OCI-LY7 (cell line): ENCODE measurements around the gene CLDN9. TPM values are rescaled to one million over a fixed set of nuclear protein-coding genes. Genes with fewer than 3 reads are reported as not detected.
A peak's percentile ranks its signal among the peaks of the same experiment; 100 is the strongest.

ENCODE experiments used
- BruUV-seq: library from RNA; stranded (reverse); fragments of 400-500 nt; replicated peaks from 2 replicates; lab custom pipeline; 2021; lab: Mats Ljungman, UMichigan
- CTCF ChIA-PET: fragments of 300-600 bp; sonication (Branson Sonifier 250); formaldehyde crosslinking; loops from one replicate; lab custom pipeline; 2022; ENCODE audit warnings: antibody characterized with exemption; ENCODE audit not compliant: unreplicated experiment; lab: Charles Lee
- POLR2A ChIA-PET: fragments of 300-600 bp; sonication (Branson Sonifier 250); formaldehyde crosslinking; loops from one replicate; lab custom pipeline; 2022; ENCODE audit warnings: antibody characterized with exemption; lab: Charles Lee
- DNase-seq: peaks from one replicate; pipeline ENCODE4 v3.0.0-alpha.2; 2015; ENCODE audit warnings: low spot score
- H2AFZ ChIP-seq: fragments of 200-600 bp; sonication (generic), shearing (Covaris generic); 2 replicates; pipeline ENCODE4 v1.6.1; 2014; ENCODE audit warnings: mild to moderate bottlenecking, antibody characterized with exemption, low read length, moderate library complexity
- H3K27ac ChIP-seq: fragments of 200-600 bp; sonication (generic); 2 replicates; pipeline ENCODE4 v1.5.1; 2014; ENCODE audit warnings: mixed run types, low read depth, mild to moderate bottlenecking, moderate library complexity, low read length, inconsistent platforms; ENCODE audit not compliant: poor library complexity, severe bottlenecking
- H3K36me3 ChIP-seq: fragments of 200-600 bp; sonication (generic); 2 replicates; pipeline ENCODE4 v1.6.1; 2014; ENCODE audit warnings: mild to moderate bottlenecking, antibody characterized with exemption, low read length, moderate library complexity, mixed read lengths; ENCODE audit not compliant: insufficient read depth
- H3K4me1 ChIP-seq: fragments of 200-600 bp; sonication (generic); 2 replicates; pipeline ENCODE4 v1.5.1; 2014; ENCODE audit warnings: mild to moderate bottlenecking, low read length; ENCODE audit not compliant: insufficient read depth, poor library complexity, severe bottlenecking
- H3K4me2 ChIP-seq: fragments of 200-600 bp; sonication (generic); 2 replicates; pipeline ENCODE4 v1.6.1; 2014; ENCODE audit warnings: mild to moderate bottlenecking, low read length
- H3K4me3 ChIP-seq: fragments of 200-600 bp; sonication (generic); 2 replicates; pipeline ENCODE4 v1.5.1; 2014; ENCODE audit warnings: mild to moderate bottlenecking, low read depth, low read length; ENCODE audit not compliant: poor library complexity, severe bottlenecking
- H3K79me2 ChIP-seq: fragments of 200-600 bp; sonication (generic); 2 replicates; pipeline ENCODE4 v1.6.1; 2016; ENCODE audit warnings: low read depth, mild to moderate bottlenecking, low read length, moderate library complexity, mixed read lengths; ENCODE audit not compliant: insufficient read depth
- H3K9me2 ChIP-seq: fragments of 200-600 bp; sonication (generic); 2 replicates; pipeline ENCODE4 v1.6.1; 2016; ENCODE audit warnings: mild to moderate bottlenecking, low read length, mixed read lengths; ENCODE audit not compliant: insufficient read depth
- H3K9me3 ChIP-seq: fragments of 200-600 bp; sonication (generic); 2 replicates; pipeline ENCODE4 v1.6.1; 2014; ENCODE audit warnings: mild to moderate bottlenecking, mixed run types, low read length, mixed read lengths
- H4K20me1 ChIP-seq: fragments of 200-600 bp; sonication (generic); 2 replicates; pipeline ENCODE4 v1.6.1; 2014; ENCODE audit warnings: mild to moderate bottlenecking, antibody characterized with exemption, low read length, moderate library complexity, mixed read lengths; ENCODE audit not compliant: insufficient read depth
- CTCF ChIP-seq: fragments of 200-600 bp; sonication (generic); conservative IDR thresholded peaks from 2 replicates; pipeline ENCODE4 v1.5.1; 2014; ENCODE audit warnings: mild to moderate bottlenecking, antibody characterized with exemption, low read length, moderate library complexity, mixed read lengths
- EZH2phosphoT487 ChIP-seq: fragments of 200-600 bp; sonication (generic); IDR thresholded peaks from 2 replicates; pipeline ENCODE4 v1.6.1; 2018; ENCODE audit warnings: low read depth, borderline replicate concordance, mild to moderate bottlenecking, mixed run types, antibody characterized with exemption, low read length, moderate library complexity, mixed read lengths
- intact Hi-C: fragments of 100-400 bp; cut with micrococcal nuclease; formaldehyde crosslinking; loops from one replicate; pipeline ENCODE4 v1.10.0; 2022; ENCODE audit not compliant: unreplicated experiment
- total RNA-seq, 2 experiments: library from RNA; depleted of rRNA in 1 of 2; stranded (reverse); fragments of >200 nt in 1 of 2; shearing (Covaris generic) in 1 of 2; gene quantifications; 2 replicates each; pipeline ENCODE4 v1.2.3, GENCODE V29; 2014 to 2022

Gene CLDN9
- total RNA-seq, 2 experiments from 2014 or later = 0.42 TPM; not detected in 1

DNA sequence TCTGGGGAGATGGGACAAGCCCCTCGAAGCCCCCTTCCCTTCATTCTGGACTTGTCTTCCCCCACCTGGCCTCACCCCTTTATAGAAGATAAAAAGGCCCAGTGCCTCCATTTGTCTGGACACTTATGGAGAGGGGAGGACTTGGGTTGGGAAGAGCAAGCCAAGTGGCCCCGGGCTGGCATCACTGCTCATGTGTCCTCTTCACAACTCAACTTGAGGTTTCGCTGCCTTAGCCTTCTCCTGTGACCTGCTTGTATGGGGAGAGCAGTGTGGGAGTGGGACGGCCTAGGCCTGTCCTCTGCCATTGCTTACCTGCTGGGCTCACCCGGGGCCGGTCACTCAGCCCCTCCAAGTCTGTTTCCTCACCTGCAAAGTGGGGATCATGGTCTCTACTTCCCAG, 42.2 kb upstream of the CLDN9 start:
- BruUV-seq = TSS peak; percentile 50
- intact Hi-C loops = no loop called here

DNA sequence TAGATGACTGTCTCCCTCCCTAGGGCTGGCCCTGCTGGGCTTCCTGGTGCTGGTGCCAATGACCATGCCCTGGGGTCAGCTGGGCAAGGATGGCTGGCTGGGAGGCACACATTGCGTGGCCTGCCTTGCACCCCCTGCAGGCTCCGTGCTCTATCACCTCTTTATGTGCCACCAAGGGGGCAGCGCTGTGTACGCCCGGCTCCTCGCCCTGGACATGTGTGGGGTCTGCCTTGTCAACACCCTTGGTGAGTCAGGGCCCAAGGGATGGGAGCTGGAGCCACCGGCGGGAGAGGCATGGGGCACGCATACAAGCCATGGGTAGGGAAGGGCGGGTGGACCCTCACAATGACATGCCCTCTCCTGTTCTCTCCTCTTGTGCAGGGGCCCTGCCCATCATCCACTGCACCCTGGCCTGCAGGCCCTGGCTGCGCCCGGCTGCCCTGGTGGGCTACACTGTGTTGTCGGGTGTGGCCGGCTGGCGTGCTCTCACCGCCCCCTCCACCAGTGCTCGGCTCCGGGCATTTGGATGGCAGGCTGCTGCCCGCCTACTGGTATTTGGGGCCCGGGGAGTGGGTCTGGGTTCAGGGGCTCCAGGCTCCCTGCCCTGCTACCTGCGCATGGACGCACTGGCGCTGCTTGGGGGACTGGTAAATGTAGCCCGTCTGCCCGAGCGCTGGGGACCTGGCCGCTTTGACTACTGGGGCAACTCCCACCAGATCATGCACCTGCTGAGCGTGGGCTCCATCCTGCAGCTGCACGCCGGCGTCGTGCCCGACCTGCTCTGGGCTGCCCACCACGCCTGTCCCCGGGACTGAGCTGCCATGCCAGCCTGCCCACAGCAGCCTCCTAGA, 41.4 kb upstream of the CLDN9 start:
- Histone ChIP-seq H3K4me2 (peak overlapping the region; percentile 74), H2AFZ (no peak overlapping the region), H3K36me3 (peaks cover 62% of the 10 kb centered on the region), H3K27ac (no peak overlapping the region), H3K4me1 (peaks cover 35% of the 10 kb centered on the region), H3K9me2 (no peaks in the 10 kb centered on the region), H3K4me3 (peak overlapping the region; percentile 99), H4K20me1 (peaks cover 6% of the 10 kb centered on the region; the same call in 1 of the 2 replicates), H3K79me2 (no peaks in the 10 kb centered on the region; the same call in 1 of the 2 replicates), H3K9me3 (no peaks in the 10 kb centered on the region)
- intact Hi-C loops = no loop called here
- POLR2A ChIA-PET = interaction anchor here (1.0 kb wide), 1 partner anchor 26 kb away, joined by 3 read pairs; no protein-coding TSS in a partner anchor
- DNase-seq = no peak
- CTCF ChIA-PET = interaction anchor here (0.6 kb wide), 1 partner anchor 12 kb away, joined by 3 read pairs; no protein-coding TSS in a partner anchor
- peak; percentile 41; the same call in 1 of the 2 replicates for TF ChIP-seq CTCF
- no peak for TF ChIP-seq EZH2phosphoT487
- no TSS peak for BruUV-seq

More for the DNA sequence above, 42.2 kb upstream of the CLDN9 start:
- peak overlapping the region; percentile 74 for H3K4me2 ChIP-seq
- peaks cover 54% of the 10 kb centered on the region for H3K36me3 ChIP-seq
- DNase-seq = no peak
- H3K27ac ChIP-seq = peak overlapping the region; percentile 64
- peak overlapping the region; percentile 99 for H3K4me3 ChIP-seq
- POLR2A ChIA-PET = no interaction called here
- H4K20me1 ChIP-seq = peaks cover 6% of the 10 kb centered on the region; the same call in 1 of the 2 replicates
- no peaks in the 10 kb centered on the region for H3K9me2 ChIP-seq
- H2AFZ ChIP-seq = no peak overlapping the region
- no peaks in the 10 kb centered on the region; the same call in 1 of the 2 replicates for H3K79me2 ChIP-seq
- peaks cover 42% of the 10 kb centered on the region for H3K4me1 ChIP-seq
- CTCF ChIA-PET = no interaction called here
- no peaks in the 10 kb centered on the region for H3K9me3 ChIP-seq
- TF ChIP-seq EZH2phosphoT487 = no peak
- no peak for TF ChIP-seq CTCF
